ENCODE data around the gene ENTR1.

ENTR1 gene

GRCh38 chr9:136385015-136385414 is 25.4 kb downstream of the ENTR1 start:
- H3K27me3 Mint-ChIP-seq: no peaks in the 10 kb centered on the region
- peak overlapping the region; percentile 43 for H3K27ac Mint-ChIP-seq
- H3K4me1 Mint-ChIP-seq (ENCODE audit: low read depth): peaks cover 19% of the 10 kb centered on the region
- peak overlapping the region; percentile 25 for H3K4me3 Mint-ChIP-seq
- H3K36me3 Mint-ChIP-seq: peaks cover 16% of the 10 kb centered on the region
- no peaks in the 10 kb centered on the region for H3K9me3 Mint-ChIP-seq (ENCODE audit: low read depth)

GRCh38 chr9:136383436-136383835 is 27.0 kb downstream of the ENTR1 start:
- Mint-ChIP-seq H3K36me3 (peaks cover 14% of the 10 kb centered on the region), H3K4me1 (ENCODE audit: low read depth) (peaks cover 19% of the 10 kb centered on the region), H3K27me3 (no peaks in the 10 kb centered on the region), H3K9me3 (ENCODE audit: low read depth) (no peaks in the 10 kb centered on the region), H3K27ac (no peak overlapping the region), H3K4me3 (no peak overlapping the region)

DNA sequence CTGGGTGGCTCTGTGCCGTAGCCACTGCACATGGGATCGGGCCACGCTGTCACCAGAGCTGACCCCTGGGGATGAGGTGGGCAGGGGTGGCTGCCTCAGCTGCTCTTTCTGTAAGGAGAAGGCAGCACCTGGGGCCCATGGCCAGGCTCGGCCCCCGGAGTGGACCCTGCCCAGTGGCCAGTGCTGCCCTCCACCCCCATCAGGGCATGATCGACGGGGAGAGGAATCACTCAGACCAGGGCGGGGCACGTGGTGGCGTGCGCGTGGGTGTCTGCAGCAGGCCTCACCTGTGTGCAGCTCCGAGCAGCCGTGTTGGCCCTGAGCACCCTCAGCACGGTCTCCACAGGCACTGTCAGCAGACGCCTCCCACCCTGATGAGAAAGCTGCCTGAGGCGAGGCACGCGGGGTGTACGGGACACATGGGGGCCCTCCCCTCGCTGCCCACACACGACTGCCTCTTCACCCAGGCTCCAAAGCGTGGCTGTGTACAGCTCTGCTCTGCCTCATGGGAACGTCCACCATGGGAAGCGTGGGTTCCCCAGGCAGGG is 28.4 kb downstream of the ENTR1 start:
- Mint-ChIP-seq H3K9me3 (ENCODE audit: low read depth) (no peaks in the 10 kb centered on the region), H3K27me3 (no peaks in the 10 kb centered on the region), H3K4me1 (ENCODE audit: low read depth) (peaks cover 19% of the 10 kb centered on the region), H3K4me3 (no peak overlapping the region), H3K36me3 (peaks cover 10% of the 10 kb centered on the region), H3K27ac (no peak overlapping the region)

DNA sequence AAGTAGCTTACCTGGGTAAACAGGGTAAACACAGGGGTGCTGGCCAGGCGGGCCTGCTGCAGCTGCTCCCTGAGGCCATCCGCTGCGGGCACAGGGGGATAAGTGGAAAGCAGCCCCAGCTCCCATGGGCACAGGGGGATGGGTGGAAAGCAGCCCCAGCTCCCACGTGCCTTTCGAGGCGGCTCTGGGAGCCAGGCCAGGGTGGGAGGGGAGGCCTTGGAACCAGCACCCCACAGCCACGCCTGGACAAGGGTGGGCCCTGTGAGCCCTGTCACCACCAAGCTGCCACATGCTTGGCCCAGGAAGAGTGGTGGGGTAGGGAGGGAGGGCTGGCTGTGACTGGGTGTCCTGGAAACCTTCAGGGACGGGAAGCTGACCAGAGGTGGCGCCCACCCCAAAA is 29.1 kb downstream of the ENTR1 start:
- peaks cover 10% of the 10 kb centered on the region for H3K36me3 Mint-ChIP-seq
- H3K9me3 Mint-ChIP-seq (ENCODE audit: low read depth): no peaks in the 10 kb centered on the region
- H3K27me3 Mint-ChIP-seq: no peaks in the 10 kb centered on the region
- H3K4me3 Mint-ChIP-seq: no peak overlapping the region
- H3K27ac Mint-ChIP-seq: no peak overlapping the region
- peaks cover 19% of the 10 kb centered on the region for H3K4me1 Mint-ChIP-seq (ENCODE audit: low read depth)

GRCh38 chr9:136380381-136380780 is 30.0 kb downstream of the ENTR1 start:
- Mint-ChIP-seq H3K4me3 (no peak overlapping the region), H3K36me3 (peaks cover 10% of the 10 kb centered on the region)

DNA sequence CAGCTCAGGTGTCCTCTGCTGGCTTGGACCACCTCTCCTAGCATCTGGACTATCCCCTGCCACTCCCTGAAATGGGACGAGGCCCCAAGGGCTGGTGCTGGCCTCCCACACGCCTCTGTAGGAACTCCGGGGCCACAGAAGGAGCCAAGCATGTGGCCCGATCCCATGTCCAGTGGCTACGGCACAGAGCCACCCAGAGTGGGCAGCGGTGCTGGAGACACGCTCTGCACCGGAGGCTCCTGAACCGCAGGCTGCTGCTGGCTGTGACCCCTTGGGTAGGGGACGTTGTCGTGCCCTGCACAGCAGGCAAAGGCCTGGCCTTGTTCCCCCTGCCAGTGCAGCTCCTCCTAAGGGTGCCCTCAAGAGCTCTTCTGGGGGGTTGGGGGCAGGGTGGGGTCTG is 30.5 kb downstream of the ENTR1 start:
- H3K27ac Mint-ChIP-seq: no peak overlapping the region
- no peaks in the 10 kb centered on the region for H3K9me3 Mint-ChIP-seq (ENCODE audit: low read depth)
- no peak overlapping the region for H3K4me3 Mint-ChIP-seq
- no peaks in the 10 kb centered on the region for H3K27me3 Mint-ChIP-seq
- H3K4me1 Mint-ChIP-seq (ENCODE audit: low read depth): peaks cover 4% of the 10 kb centered on the region
- peaks cover 7% of the 10 kb centered on the region for H3K36me3 Mint-ChIP-seq

More at GRCh38 chr9:136380381-136380780, 30.0 kb downstream of the ENTR1 start:
- Mint-ChIP-seq H3K27ac (no peak overlapping the region), H3K27me3 (no peaks in the 10 kb centered on the region), H3K9me3 (ENCODE audit: low read depth) (no peaks in the 10 kb centered on the region), H3K4me1 (ENCODE audit: low read depth) (peaks cover 9% of the 10 kb centered on the region)

- Mint-ChIP-seq H3K4me3 (no peak overlapping the region), H3K4me1 (ENCODE audit: low read depth) (peaks cover 3% of the 10 kb centered on the region), H3K27me3 (no peaks in the 10 kb centered on the region), H3K36me3 (peaks cover 2% of the 10 kb centered on the region), H3K9me3 (ENCODE audit: low read depth) (no peaks in the 10 kb centered on the region), H3K27ac (no peak overlapping the region)
Observed at GRCh38 chr9:136379401-136379800, 31.0 kb downstream of the ENTR1 start.

DNA sequence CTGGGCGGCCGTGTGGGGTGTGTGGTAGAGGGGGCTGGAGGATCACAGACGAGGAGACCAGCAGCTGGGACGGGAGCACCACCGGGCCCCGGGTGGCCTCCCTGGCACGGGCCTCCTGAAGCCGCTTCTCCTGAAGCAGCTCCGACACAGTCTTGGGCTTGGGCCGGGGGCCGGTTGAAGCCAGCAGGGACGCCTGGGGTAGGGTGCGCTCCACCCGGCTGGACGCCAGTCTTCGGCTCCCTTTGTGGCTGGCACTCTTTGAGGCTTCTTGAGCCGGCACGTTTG is 31.5 kb downstream of the ENTR1 start:
- Mint-ChIP-seq H3K36me3 (peaks cover 2% of the 10 kb centered on the region), H3K4me1 (ENCODE audit: low read depth) (peaks cover 4% of the 10 kb centered on the region), H3K27me3 (no peaks in the 10 kb centered on the region), H3K9me3 (ENCODE audit: low read depth) (no peaks in the 10 kb centered on the region), H3K4me3 (no peak overlapping the region), H3K27ac (no peak overlapping the region)

- Mint-ChIP-seq H3K4me3 (no peak overlapping the region), H3K36me3 (no peaks in the 10 kb centered on the region), H3K4me1 (ENCODE audit: low read depth) (peaks cover 4% of the 10 kb centered on the region), H3K9me3 (ENCODE audit: low read depth) (no peaks in the 10 kb centered on the region), H3K27ac (no peak overlapping the region), H3K27me3 (no peaks in the 10 kb centered on the region)
Observed at GRCh38 chr9:136378170-136379002, 32.0 kb downstream of the ENTR1 start.

- no peak overlapping the region for H3K4me3 Mint-ChIP-seq
- H3K27me3 Mint-ChIP-seq: no peaks in the 10 kb centered on the region
- H3K9me3 Mint-ChIP-seq (ENCODE audit: low read depth): no peaks in the 10 kb centered on the region
- no peaks in the 10 kb centered on the region for H3K36me3 Mint-ChIP-seq
- H3K27ac Mint-ChIP-seq: no peak overlapping the region
- peaks cover 8% of the 10 kb centered on the region for H3K4me1 Mint-ChIP-seq (ENCODE audit: low read depth)
Observed at GRCh38 chr9:136377341-136378169, 32.9 kb downstream of the ENTR1 start.

GRCh38 chr9:136376457-136376856 is 34.0 kb downstream of the ENTR1 start:
- Mint-ChIP-seq H3K27me3 (no peaks in the 10 kb centered on the region), H3K27ac (no peak overlapping the region), H3K4me1 (ENCODE audit: low read depth) (peaks cover 8% of the 10 kb centered on the region), H3K36me3 (no peaks in the 10 kb centered on the region), H3K4me3 (no peak overlapping the region), H3K9me3 (ENCODE audit: low read depth) (no peaks in the 10 kb centered on the region)

DNA sequence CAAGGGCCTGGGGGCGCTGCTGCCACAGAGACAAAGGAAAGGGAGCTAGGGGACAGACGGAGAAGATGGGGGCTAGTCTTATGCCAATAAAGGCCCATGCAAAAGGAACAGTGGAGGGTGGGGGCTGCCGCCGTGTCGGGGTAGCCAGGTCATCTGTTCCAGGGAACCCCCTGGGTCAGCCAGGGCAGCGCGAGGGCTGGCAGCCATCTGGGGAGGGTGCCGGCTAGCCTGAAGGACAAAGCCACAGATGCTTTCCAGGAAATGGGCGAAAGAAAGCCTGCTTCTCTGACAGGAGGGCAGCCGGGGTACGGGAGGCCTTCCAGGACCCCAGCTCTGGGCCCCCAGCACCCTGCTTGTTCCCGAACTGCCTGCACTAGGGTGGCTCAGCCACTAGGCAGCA is 35.3 kb downstream of the ENTR1 start:
- no peaks in the 10 kb centered on the region for H3K36me3 Mint-ChIP-seq

DNA sequence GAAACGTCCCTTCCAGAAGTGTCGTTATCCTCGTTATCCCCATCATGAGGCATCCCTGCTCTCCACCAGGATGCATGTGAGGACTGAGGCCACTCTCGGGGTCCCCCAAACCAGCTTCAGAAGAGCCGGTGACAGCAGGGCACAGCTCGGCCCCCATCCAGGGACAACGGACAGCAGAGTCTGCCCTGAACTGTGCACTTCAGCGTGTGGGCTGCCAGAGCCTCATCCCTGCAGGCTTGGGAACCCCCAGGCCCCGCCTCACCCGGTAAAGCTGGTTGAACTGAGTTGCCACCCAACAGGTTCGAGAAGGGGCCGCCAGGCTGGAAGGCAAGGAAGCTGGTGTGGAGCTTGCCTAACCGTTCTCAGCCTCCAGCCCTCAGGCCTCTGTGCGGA is 36.2 kb downstream of the ENTR1 start:
- H3K27ac Mint-ChIP-seq: no peak overlapping the region
- no peaks in the 10 kb centered on the region for H3K36me3 Mint-ChIP-seq
- no peaks in the 10 kb centered on the region for H3K27me3 Mint-ChIP-seq
- H3K4me1 Mint-ChIP-seq (ENCODE audit: low read depth): peaks cover 8% of the 10 kb centered on the region
- H3K9me3 Mint-ChIP-seq (ENCODE audit: low read depth): no peaks in the 10 kb centered on the region
- no peak overlapping the region for H3K4me3 Mint-ChIP-seq

More for the DNA sequence above, 35.3 kb downstream of the ENTR1 start:
- Mint-ChIP-seq H3K27ac (no peak overlapping the region), H3K27me3 (no peaks in the 10 kb centered on the region), H3K4me3 (no peak overlapping the region), H3K4me1 (ENCODE audit: low read depth) (peaks cover 8% of the 10 kb centered on the region), H3K9me3 (ENCODE audit: low read depth) (no peaks in the 10 kb centered on the region)

DNA sequence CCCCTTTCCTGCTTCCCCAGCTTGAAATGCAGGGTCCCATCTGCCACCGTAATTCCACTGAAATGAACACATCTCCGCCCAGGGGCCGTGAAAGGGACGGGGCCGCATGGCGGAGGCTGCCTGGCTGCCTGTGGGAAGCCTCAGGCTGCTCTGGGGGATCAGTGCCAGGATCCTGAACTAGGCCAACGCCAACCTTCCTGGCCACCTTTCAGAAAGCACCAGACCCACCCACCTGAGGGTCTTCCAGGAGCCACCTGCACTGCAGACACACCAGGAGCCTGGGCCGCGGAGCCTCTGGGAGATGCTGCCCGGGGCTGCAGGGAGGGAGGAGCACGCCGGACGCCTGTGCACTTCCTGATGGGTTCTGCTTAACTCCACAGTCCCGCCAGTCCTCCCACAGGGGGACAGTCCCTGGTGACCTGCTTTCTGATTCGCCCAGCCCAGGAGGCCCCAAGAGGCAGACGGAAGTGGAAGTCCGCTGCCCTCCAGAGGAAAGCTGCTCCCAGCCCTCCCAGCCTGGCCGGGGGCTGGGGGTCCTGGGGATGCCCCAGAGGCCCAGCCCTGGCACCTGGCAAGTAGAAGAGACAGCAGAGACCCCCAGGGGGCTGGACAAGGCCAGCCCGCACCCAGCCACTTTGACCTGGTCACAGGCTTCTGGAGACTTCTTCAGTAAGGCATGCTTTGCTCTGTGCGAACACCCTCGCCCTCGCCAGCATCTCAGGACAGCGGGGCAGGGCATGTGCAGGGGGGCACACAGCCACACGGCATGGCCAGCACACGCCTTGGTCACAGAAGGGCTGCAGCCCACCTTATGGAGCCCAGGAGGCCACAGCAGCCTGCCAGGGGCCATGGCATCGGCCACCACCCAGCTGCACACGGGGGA is 36.9 kb downstream of the ENTR1 start, which contains the start of gene CARD9:
Gene CARD9, minus strand, starts transcription at position 370 of the 883 bp plus-strand sequence. CDS start 1,591 bp downstream, outside the sequence.
- H3K4me3 Mint-ChIP-seq: peak within 1 kb of the TSS; percentile 38
- no peaks in the 10 kb centered on the region for H3K9me3 Mint-ChIP-seq (ENCODE audit: low read depth)
- no peaks in the 10 kb centered on the region for H3K27me3 Mint-ChIP-seq
- H3K4me1 Mint-ChIP-seq (ENCODE audit: low read depth): peaks cover 8% of the 10 kb centered on the region
- H3K36me3 Mint-ChIP-seq: no peaks in the 10 kb centered on the region
- H3K27ac Mint-ChIP-seq: no peak within 1 kb of the TSS
